HG03558 (cell line): ENCODE data around the gene SLC22A24.
"Not testable (repeated sequence)": the region's sequence is repeated elsewhere in the genome, so short reads cannot be mapped to it uniquely, and the experiment has no call there.

Source experiments
- ATAC-seq: cut with Tn5 transposase; IDR thresholded peaks from one replicate; pipeline ENCODE4 v1.9.1; 2021; ENCODE audit warnings: moderate number of reproducible peaks; ENCODE audit not compliant: unreplicated experiment; ENCODE audit errors: extremely low read depth

SLC22A24 gene

GRCh38 chr11:63144121-63144520, at the start of gene SLC22A24:
Gene SLC22A24 (minus strand): TSS chr11:63144221. CDS start chr11:63143779, 442 bp downstream.
- no peak for ATAC-seq

- ATAC-seq, result no peak
Observed at GRCh38 chr11:63180536-63180935, 36.5 kb upstream of the SLC22A24 start.

- no peak for ATAC-seq
Observed at GRCh38 chr11:63179432-63180041, 35.5 kb upstream of the SLC22A24 start.

GRCh38 chr11:63177872-63178271, 33.9 kb upstream of the SLC22A24 start:
- no peak for ATAC-seq

- ATAC-seq, result no peak
Observed at GRCh38 chr11:63165706-63166310, 21.8 kb upstream of the SLC22A24 start.

- no peak for ATAC-seq
Observed at GRCh38 chr11:63155794-63156193, 11.8 kb upstream of the SLC22A24 start.

- ATAC-seq, result no peak
Observed at GRCh38 chr11:63146581-63146980, 2.6 kb upstream of the SLC22A24 start.

GRCh38 chr11:63142459-63142858, 1.6 kb downstream of the SLC22A24 start:
- no peak for ATAC-seq

- no peak for ATAC-seq
Observed at GRCh38 chr11:63132985-63133775, 10.8 kb downstream of the SLC22A24 start.

- ATAC-seq, result no peak
Observed at GRCh38 chr11:63099555-63099954, 44.5 kb downstream of the SLC22A24 start.

GRCh38 chr11:63080682-63081081, 63.3 kb downstream of the SLC22A24 start:
- no peak for ATAC-seq

- ATAC-seq, result not testable (repeated sequence)
Observed at GRCh38 chr11:63046203-63046602, 97.8 kb downstream of the SLC22A24 start.

GRCh38 chr11:63042596-63042995, 101.4 kb downstream of the SLC22A24 start:
- no peak for ATAC-seq

GRCh38 chr11:63032457-63032856, 111.6 kb downstream of the SLC22A24 start:
- no peak for ATAC-seq
